ENCODE results near the gene ANKRD42.
"Not testable (repeated sequence)": the region's sequence is repeated elsewhere in the genome, so short reads cannot be mapped to it uniquely, and the experiment has no call there.

The ANKRD42 gene

DNA sequence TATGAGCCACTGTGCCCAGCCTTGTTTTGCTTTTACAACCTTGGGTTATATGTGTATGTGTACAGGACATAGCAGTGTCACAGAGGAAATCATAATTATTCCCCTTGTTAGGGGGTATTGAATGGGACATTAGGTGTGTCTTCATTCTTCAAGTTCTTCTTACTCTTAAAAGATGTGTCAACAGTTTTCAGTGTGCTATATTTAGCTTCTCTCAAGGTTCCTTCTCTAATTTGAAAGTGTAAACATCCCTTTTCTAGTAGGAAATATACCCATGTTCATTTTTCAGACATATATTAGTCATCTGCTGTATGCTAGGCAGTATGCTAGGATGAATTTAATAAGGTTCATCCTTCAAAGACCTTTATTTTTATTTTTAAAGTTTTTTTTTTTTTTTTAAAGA, 19.5 kb upstream of the ANKRD42 start:
- no peak for DNase-seq

DNA sequence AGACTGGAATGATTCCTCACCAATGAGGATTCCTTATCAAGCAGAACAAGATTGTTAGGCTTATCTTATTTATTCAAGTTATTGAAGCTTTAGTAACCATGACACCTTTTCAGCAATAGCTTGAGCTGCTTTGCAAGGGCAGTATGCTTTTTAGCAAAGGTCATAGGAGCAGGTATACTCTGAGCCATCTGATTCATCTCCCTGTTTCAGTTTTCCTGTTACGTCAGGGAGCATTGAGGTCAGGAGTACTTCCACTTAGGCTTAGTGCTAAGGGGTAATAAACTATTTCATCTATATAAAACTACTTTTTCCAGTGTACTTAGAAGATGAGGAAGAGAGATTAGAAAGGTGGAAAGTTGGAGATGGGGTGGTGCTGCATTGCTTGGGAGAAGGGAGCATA, 17.7 kb upstream of the ANKRD42 start:
- DNase-seq = no peak

DNA sequence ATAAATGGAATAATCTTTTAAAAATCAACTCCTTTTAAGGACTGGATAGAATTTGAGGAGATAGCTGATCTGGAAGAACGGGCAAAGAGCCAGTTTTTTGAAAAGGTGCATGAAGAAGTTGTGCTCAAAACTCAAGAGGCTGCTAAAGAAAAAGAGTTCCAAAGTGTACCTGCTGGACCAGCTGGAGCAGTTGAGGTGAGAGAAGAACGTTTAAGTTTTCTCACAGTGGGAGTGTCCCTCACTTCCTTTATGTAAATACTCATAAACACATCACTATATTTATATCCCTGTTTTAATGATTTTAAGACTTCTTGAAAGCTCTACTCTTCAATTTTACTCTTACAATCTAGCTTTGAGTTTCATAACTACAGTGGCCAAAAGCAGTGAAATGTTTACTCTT, 11.7 kb upstream of the ANKRD42 start:
- no peak for DNase-seq

GRCh38 chr11:83185767-83186166, 7.7 kb upstream of the ANKRD42 start:
- DNase-seq = no peak

DNA sequence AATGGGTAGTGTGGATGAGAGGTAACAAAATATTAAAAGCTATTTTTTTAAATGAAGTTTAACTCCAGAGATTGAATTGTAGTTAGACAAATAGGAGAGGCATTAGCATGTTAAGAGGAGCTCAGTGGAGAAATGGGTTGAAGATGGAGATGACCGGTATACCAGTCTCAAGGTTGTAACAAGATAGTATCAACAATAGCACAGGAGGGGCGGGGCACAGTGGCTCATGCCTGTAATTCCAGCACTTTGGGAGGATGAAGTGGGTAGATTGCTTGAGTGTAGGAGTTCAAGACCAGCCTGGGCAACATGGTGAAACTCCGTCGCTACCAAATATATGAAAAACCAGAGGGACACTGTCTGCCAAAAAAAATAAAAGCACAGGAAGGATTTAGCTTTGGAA, 6.0 kb upstream of the ANKRD42 start:
- DNase-seq = no peak

DNA sequence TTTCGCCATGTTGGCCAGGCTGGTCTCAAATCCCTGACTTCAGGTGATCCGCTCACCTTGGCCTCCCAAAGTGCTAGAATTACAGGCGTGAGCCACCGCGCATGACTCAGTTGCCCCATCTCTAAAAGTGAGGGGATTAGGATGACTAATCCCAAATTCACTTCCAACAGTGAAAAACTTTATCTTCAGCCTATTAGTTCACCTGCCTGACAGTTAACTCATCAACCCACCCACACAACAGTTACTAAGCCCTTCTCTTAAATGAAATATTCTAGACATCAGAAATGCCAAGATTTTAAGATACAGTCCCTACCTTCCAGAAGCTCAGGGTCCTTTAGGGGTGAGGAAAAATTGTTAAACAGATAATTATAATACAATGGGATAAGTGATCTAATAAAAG, 2.0 kb upstream of the ANKRD42 start:
- DNase-seq = no peak

GRCh38 chr11:83191986-83192385, 1.5 kb upstream of the ANKRD42 start:
- no peak for DNase-seq

- DNase-seq = no peak
These were observed 786 bp upstream of the ANKRD42 start for GRCh38 chr11:83192606-83193245.

- peak; percentile 74 to 77 for DNase-seq
These were observed 1.0 kb downstream of the ANKRD42 start for GRCh38 chr11:83194281-83195142.

GRCh38 chr11:83195143-83195466, 1.6 kb downstream of the ANKRD42 start:
- DNase-seq = no peak

- DNase-seq = no peak
These were observed 2.1 kb downstream of the ANKRD42 start for GRCh38 chr11:83195649-83196048.

DNA sequence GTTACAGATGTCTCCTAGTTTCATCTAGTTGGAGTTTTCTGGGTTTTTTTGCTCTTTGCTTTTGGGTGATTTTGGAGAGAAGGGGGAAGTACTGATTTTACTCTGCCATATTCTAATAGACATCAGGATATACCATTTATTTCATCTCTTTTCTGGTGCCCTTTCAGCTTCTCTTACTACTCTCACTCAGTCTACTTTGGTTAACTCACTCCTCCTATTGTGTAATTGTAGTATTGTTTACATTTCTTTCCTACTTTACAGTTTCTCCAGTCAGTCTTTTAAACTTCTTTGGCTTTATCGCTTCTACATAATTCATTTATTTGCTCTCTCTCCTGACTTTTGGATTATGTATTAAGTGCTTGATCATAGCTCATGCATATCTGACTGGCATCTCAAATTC, 6.5 kb downstream of the ANKRD42 start:
- DNase-seq = no peak

GRCh38 chr11:83205608-83206185, 12.2 kb downstream of the ANKRD42 start:
- no peak for DNase-seq

DNA sequence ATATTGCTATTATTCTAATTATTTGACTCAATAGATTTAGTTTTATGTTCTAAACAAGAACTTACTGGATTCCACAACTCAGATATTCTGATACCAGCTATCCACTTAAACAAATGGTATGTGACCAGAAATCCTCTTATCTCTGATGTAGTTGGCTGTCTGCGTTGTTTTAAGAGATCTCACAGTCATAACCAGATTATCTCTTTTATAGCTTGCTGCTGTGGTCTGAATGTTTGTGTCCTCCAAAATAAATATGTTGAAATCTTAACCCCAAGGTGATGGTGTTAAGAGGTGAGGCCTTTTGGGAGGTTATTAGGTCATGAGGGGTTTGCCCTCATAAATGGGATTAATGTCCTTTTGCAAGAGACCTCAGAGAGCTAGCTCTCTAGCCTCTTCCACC, 12.7 kb downstream of the ANKRD42 start:
- DNase-seq = no peak

- DNase-seq = not testable (repeated sequence)
These were observed 13.4 kb downstream of the ANKRD42 start for GRCh38 chr11:83206771-83207382.

- no peak for DNase-seq
These were observed 25.6 kb downstream of the ANKRD42 start for GRCh38 chr11:83219095-83219494.

DNA sequence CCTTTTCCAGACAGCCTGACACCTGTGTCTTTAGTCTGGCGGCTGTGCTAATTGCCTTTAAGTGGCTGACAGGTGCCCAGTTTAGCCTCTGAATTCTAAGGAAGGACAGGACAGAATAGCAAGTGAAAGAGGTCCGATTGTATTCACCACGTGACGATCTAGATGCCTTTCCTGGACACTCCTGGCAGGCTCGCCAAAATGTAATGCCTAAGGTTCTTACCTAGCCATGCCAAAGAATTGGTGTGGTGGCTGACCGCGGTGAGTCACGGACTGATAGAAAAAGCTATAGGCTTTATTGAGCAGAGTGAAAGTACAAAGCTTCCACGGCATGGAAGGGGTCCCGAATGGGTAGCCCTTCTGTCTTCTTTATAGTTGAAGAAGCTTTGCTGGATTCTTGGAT, 26.7 kb downstream of the ANKRD42 start:
- no peak for DNase-seq

DNA sequence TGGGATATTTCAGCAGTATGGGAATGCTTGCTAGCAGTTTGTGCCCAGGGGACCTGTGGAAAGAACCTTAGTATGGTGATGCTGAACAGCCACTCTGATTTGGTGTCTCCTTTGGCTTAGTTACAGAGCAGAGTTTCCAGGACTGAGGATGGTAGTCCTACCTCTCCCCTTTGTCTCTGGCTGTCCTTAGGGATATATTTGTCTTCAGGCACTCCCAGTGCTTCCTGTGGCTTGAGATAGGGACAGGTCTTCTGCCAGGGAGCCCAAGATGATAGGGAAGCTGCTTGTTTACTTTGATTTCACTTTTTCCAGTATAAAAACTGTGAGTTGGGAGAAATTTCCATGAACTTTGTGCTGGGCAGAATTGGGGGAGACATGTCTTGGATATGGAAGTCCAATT, 28.2 kb downstream of the ANKRD42 start:
- DNase-seq = no peak

DNA sequence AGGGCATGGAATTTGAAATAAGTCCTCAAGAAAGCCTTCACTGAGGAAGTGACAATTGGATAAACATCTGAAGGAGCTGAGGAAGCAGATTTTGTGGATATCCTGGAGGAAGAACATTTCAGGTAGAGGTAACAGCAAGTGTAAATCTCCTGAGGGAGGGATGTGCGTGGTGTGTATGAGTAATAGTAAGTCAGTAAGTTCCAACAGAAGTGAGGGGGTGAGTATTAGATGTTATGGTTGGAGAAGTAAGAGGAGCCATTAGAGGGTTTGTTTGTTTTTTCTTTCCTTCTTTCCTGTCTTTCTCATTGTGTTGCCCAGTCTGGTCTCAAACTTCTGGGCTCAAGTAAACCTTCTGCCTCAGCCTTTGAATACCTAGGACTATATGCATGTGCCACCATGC, 29.0 kb downstream of the ANKRD42 start:
- DNase-seq = no peak

- no peak for DNase-seq
These were observed 29.9 kb downstream of the ANKRD42 start for GRCh38 chr11:83223457-83223856.

- DNase-seq = no peak
These were observed 42.3 kb downstream of the ANKRD42 start for GRCh38 chr11:83235825-83236224.

- DNase-seq = no peak
These were observed 44.6 kb downstream of the ANKRD42 start for GRCh38 chr11:83238111-83238510.

DNA sequence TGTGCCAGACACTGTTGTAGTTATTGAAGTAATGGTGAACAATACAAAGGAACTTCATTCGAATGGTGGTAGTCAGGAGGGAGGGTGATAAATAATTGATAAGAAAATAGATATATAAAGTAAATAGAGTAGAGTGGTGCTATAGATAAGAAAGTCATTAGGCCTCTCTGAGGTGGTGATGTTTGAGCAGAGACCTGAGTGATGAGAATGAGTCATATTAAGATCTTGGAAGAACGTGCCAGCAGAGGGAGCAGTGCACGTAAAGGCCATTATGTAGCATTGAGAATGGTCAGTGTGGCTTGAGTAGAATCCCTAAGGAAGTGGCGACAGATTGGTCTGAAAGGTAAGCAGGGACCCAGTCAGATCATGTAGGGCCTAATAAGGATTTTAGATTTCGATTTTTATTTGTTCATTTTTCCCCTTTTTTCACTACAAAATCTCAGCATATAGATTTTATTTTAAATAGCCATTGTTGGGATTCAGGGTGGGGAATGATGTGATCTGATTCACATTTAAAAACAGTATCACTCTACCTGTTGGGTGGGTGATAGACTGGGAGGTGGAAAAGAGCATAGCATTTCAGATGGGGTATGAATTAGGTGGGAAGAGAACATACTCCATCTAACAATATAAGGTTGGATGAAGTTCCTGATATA, 47.9 kb downstream of the ANKRD42 start:
- no peak for DNase-seq

Data from activated T-cell treated with anti-CD3 and anti-CD28 coated beads, Interleukin-2, amount 50 U/mL, for 48 hours (primary cell).